HAP-1 (cell line): ENCODE data around the gene ARMC3.
"Not testable (repeated sequence)": the region's sequence is repeated elsewhere in the genome, so short reads cannot be mapped to it uniquely, and the experiment has no call there.

Source experiments
- DNase-seq, 2 experiments: peaks; one replicate each; pipeline ENCODE4 v3.0.0-alpha.2; 2016 to 2020; ENCODE audit warnings: low spot score in 2 of 2
- H3K27me3 ChIP-seq: fragments of 250-450 bp; sonication (Bioruptor Pico); 2 replicates; pipeline ENCODE4 v1.5.1; 2020; ENCODE audit warnings: low read depth, mild to moderate bottlenecking, moderate library complexity
- H3K36me3 ChIP-seq: fragments of 250-450 bp; sonication (Bioruptor Pico); replicated peaks from 2 replicates; pipeline ENCODE4 v1.5.1; 2020; ENCODE audit warnings: mild to moderate bottlenecking
- H3K4me1 ChIP-seq: fragments of 250-450 bp; sonication (Bioruptor Pico); 2 replicates; pipeline ENCODE4 v1.5.1; 2020; ENCODE audit warnings: mild to moderate bottlenecking
- H3K4me3 ChIP-seq: fragments of 250-450 bp; sonication (Bioruptor Pico); 2 replicates; pipeline ENCODE4 v1.5.1; 2020; ENCODE audit warnings: mild to moderate bottlenecking, moderate library complexity
- H3K9me3 ChIP-seq: fragments of 250-450 bp; sonication (Bioruptor Pico); 2 replicates; pipeline ENCODE4 v1.5.1; 2020; ENCODE audit warnings: mild to moderate bottlenecking, moderate library complexity
- in situ Hi-C: fragments of 300-500 bp; cut with MboI; formaldehyde crosslinking; loops from 3 replicates; pipeline ENCODE4 v1.14.3; 2020; ENCODE audit warnings: low sequenced_read_pairs, inconsistent platforms, mixed read lengths

Gene ARMC3

GRCh38 chr10:23069019-23069815 lies 141.4 kb downstream of the ARMC3 start:
- in situ Hi-C loops: loop anchor here (10.0 kb wide), 1 partner anchor 1064 kb away; the partner anchor contains the start of gene DNAJC1

GRCh38 chr10:23070092-23070912 lies 142.4 kb downstream of the ARMC3 start:
- in situ Hi-C loops: not testable (repeated sequence)

More at GRCh38 chr10:23069019-23069815, 141.4 kb downstream of the ARMC3 start:
- Histone ChIP-seq H3K4me1 (no peaks in the 10 kb centered on the region), H3K9me3 (no peaks in the 10 kb centered on the region), H3K27me3 (no peaks in the 10 kb centered on the region), H3K36me3 (no peaks in the 10 kb centered on the region), H3K4me3 (no peak overlapping the region)
- DNase-seq: no peak

GRCh38 chr10:23070913-23071218 lies 143.0 kb downstream of the ARMC3 start:
- no peak overlapping the region for H3K4me3 ChIP-seq
- DNase-seq: no peak
- no peaks in the 10 kb centered on the region for H3K27me3 ChIP-seq
- in situ Hi-C loops: no loop called here
- H3K36me3 ChIP-seq: no peaks in the 10 kb centered on the region
- H3K4me1 ChIP-seq: no peaks in the 10 kb centered on the region
- H3K9me3 ChIP-seq: no peaks in the 10 kb centered on the region

More at GRCh38 chr10:23070092-23070912, 142.4 kb downstream of the ARMC3 start:
- not testable (repeated sequence) for H3K4me3 ChIP-seq, H3K36me3 ChIP-seq, H3K4me1 ChIP-seq, H3K27me3 ChIP-seq, DNase-seq, H3K9me3 ChIP-seq

- H3K9me3 ChIP-seq, H3K27me3 ChIP-seq, H3K4me3 ChIP-seq, DNase-seq, in situ Hi-C loops, H3K4me1 ChIP-seq, H3K36me3 ChIP-seq: not testable (repeated sequence)
Observed at GRCh38 chr10:23072593-23072992, 144.7 kb downstream of the ARMC3 start.

GRCh38 chr10:23073527-23073926 lies 145.7 kb downstream of the ARMC3 start:
- in situ Hi-C loops: no loop called here
- H3K4me1 ChIP-seq: no peaks in the 10 kb centered on the region

GRCh38 chr10:23075672-23076071 lies 147.8 kb downstream of the ARMC3 start:
- in situ Hi-C loops: no loop called here
- H3K4me3 ChIP-seq: no peak overlapping the region
- no peaks in the 10 kb centered on the region for H3K9me3 ChIP-seq
- no peaks in the 10 kb centered on the region for H3K4me1 ChIP-seq
- no peak for DNase-seq
- no peaks in the 10 kb centered on the region for H3K27me3 ChIP-seq
- H3K36me3 ChIP-seq: no peaks in the 10 kb centered on the region

More at GRCh38 chr10:23073527-23073926, 145.7 kb downstream of the ARMC3 start:
- no peaks in the 10 kb centered on the region for H3K36me3 ChIP-seq
- no peaks in the 10 kb centered on the region for H3K27me3 ChIP-seq
- no peak for DNase-seq
- H3K4me3 ChIP-seq: no peak overlapping the region
- no peaks in the 10 kb centered on the region for H3K9me3 ChIP-seq

GRCh38 chr10:23078114-23078513 lies 150.3 kb downstream of the ARMC3 start:
- in situ Hi-C loops: no loop called here
- Histone ChIP-seq H3K9me3 (no peaks in the 10 kb centered on the region), H3K27me3 (peaks cover 3% of the 10 kb centered on the region; the same call in 1 of the 2 replicates), H3K4me1 (no peaks in the 10 kb centered on the region), H3K36me3 (no peaks in the 10 kb centered on the region), H3K4me3 (no peak overlapping the region)
- DNase-seq: no peak

GRCh38 chr10:23079700-23080099 lies 151.8 kb downstream of the ARMC3 start:
- no peak for DNase-seq
- Histone ChIP-seq H3K4me1 (no peaks in the 10 kb centered on the region), H3K4me3 (no peak overlapping the region), H3K27me3 (peaks cover 8% of the 10 kb centered on the region; the same call in 1 of the 2 replicates), H3K36me3 (no peaks in the 10 kb centered on the region), H3K9me3 (no peaks in the 10 kb centered on the region)
- in situ Hi-C loops: no loop called here

GRCh38 chr10:23080262-23080661 lies 152.4 kb downstream of the ARMC3 start:
- H3K9me3 ChIP-seq: no peaks in the 10 kb centered on the region
- no peak overlapping the region for H3K4me3 ChIP-seq
- in situ Hi-C loops: no loop called here
- H3K4me1 ChIP-seq: no peaks in the 10 kb centered on the region
- no peaks in the 10 kb centered on the region for H3K36me3 ChIP-seq
- peaks cover 8% of the 10 kb centered on the region; the same call in 1 of the 2 replicates for H3K27me3 ChIP-seq
- DNase-seq: no peak

GRCh38 chr10:23081221-23081750 lies 153.4 kb downstream of the ARMC3 start:
- H3K4me1 ChIP-seq: no peaks in the 10 kb centered on the region
- no peak for DNase-seq
- H3K27me3 ChIP-seq: peaks cover 8% of the 10 kb centered on the region; the same call in 1 of the 2 replicates
- no peaks in the 10 kb centered on the region for H3K36me3 ChIP-seq
- in situ Hi-C loops: no loop called here
- H3K9me3 ChIP-seq: no peaks in the 10 kb centered on the region
- no peak overlapping the region for H3K4me3 ChIP-seq

- Histone ChIP-seq H3K36me3 (no peaks in the 10 kb centered on the region), H3K9me3 (no peaks in the 10 kb centered on the region), H3K27me3 (peaks cover 8% of the 10 kb centered on the region; the same call in 1 of the 2 replicates), H3K4me1 (no peaks in the 10 kb centered on the region), H3K4me3 (no peak overlapping the region)
- DNase-seq: peak in 1 of 2 experiments; percentile 13
- in situ Hi-C loops: no loop called here
Observed at GRCh38 chr10:23081891-23082290, 154.0 kb downstream of the ARMC3 start.
